ENCODE data around the gene ITGBL1. TPM values are rescaled to one million over a fixed set of nuclear protein-coding genes. Genes with fewer than 3 reads are reported as not detected.
A peak's percentile ranks its signal among the peaks of the same experiment; 100 is the strongest.

The ITGBL1 gene
- total and polyA plus RNA-seq, 2 of the 13 experiments (the other 11 are each of a cell fraction or from before 2014, with no cell fraction given), result 0.02 TPM; not detected in 1

GRCh38 chr13:101709952-101710351 is 257.5 kb downstream of the ITGBL1 start (continued):
- TF ChIP-seq SRSF9 (IDR thresholded peaks at IDR 0.05; ENCODE audit: borderline replicate concordance, insufficient read depth, low read depth, low read length, poor library complexity, severe bottlenecking), result no peak
- peak; percentile 93 for TF ChIP-seq HHEX (CRISPR knock-in tag; IDR thresholded peaks at IDR 0.05)
- 0 out of 2 replicates have a peak, but pooled peaks have one; percentile 65 for TF ChIP-seq FOXK1 (CRISPR knock-in tag; IDR thresholded peaks at IDR 0.05; ENCODE audit: borderline replicate concordance, low read depth)
- TF ChIP-seq TBX3 (IDR thresholded peaks at IDR 0.05; ENCODE audit: borderline replicate concordance), result peak; percentile 95
- TF ChIP-seq SRSF1 (optimal IDR thresholded peaks at IDR 0.05; ENCODE audit: low read depth, low read length), result no peak
- no peak for TF ChIP-seq KLF12 (CRISPR knock-in tag; IDR thresholded peaks at IDR 0.05; ENCODE audit: borderline replicate concordance)
- no peak; the same call in 1 of the 2 replicates for TF ChIP-seq ZNF816 (CRISPR knock-in tag; IDR thresholded peaks at IDR 0.05; ENCODE audit: borderline replicate concordance)
- 0 out of 2 replicates have a peak, but pooled peaks have one; percentile 24 for TF ChIP-seq ZNF503 (CRISPR knock-in tag; IDR thresholded peaks at IDR 0.05)
- no peak for TF ChIP-seq ARID4A (CRISPR knock-in tag; IDR thresholded peaks at IDR 0.05; ENCODE audit: borderline replicate concordance)
- no peak for TF ChIP-seq RFX5 (IDR thresholded peaks at IDR 0.05; ENCODE audit: low read depth, low read length)
- TF ChIP-seq HMG20A (CRISPR knock-in tag; IDR thresholded peaks at IDR 0.05; ENCODE audit: borderline replicate concordance), result peak; percentile 68; the same call in 1 of the 2 replicates
- TF ChIP-seq MAZ (IDR thresholded peaks at IDR 0.05; ENCODE audit: borderline replicate concordance, low read depth, low read length), result no peak
- TF ChIP-seq MAZ (CRISPR knock-in tag; IDR thresholded peaks at IDR 0.05; ENCODE audit: low read depth), result no peak
- TF ChIP-seq BCL6 (CRISPR knock-in tag; IDR thresholded peaks at IDR 0.05), result peak; percentile 76
- TF ChIP-seq TFE3 (CRISPR knock-in tag; IDR thresholded peaks at IDR 0.05), result no peak
- no peak for TF ChIP-seq ZNF101 (CRISPR knock-in tag; IDR thresholded peaks at IDR 0.05; ENCODE audit: borderline replicate concordance, low read depth)
- TF ChIP-seq BRCA1 (CRISPR knock-in tag; IDR thresholded peaks at IDR 0.05), result no peak
- TF ChIP-seq IKZF1 (IDR thresholded peaks at IDR 0.05), result no peak
- no peak for TF ChIP-seq HNF4G (IDR thresholded peaks at IDR 0.05; ENCODE audit: borderline replicate concordance, low read depth, low read length)
- TF ChIP-seq HNF4G (CRISPR knock-in tag; IDR thresholded peaks at IDR 0.05; ENCODE audit: borderline replicate concordance, low read depth), result no peak
- TF ChIP-seq ZNF775 (CRISPR knock-in tag; IDR thresholded peaks at IDR 0.05; ENCODE audit: borderline replicate concordance), result no peak
- TF ChIP-seq ZNF678 (CRISPR knock-in tag; IDR thresholded peaks at IDR 0.05), result no peak
- TF ChIP-seq MTF1 (CRISPR knock-in tag; IDR thresholded peaks at IDR 0.05), result no peak
- TF ChIP-seq MIER2 (CRISPR knock-in tag; IDR thresholded peaks at IDR 0.05), result no peak

All from HepG2 (cell line).